A673 (cell line): ENCODE data around the gene RIMS1. TPM values are rescaled to one million over a fixed set of nuclear protein-coding genes. Genes with fewer than 3 reads are reported as not detected.

Experiments used
- BruUV-seq: library from RNA; stranded (reverse); fragments of 400-500 nt; replicated peaks from 2 replicates; lab custom pipeline; 2021; lab: Mats Ljungman, UMichigan
- CTCF ChIA-PET: fragments of 300-600 bp; sonication (Branson Sonifier 250); formaldehyde crosslinking; loops from one replicate; lab custom pipeline; 2022; ENCODE audit warnings: antibody characterized with exemption; lab: Charles Lee
- POLR2A ChIA-PET: fragments of 300-600 bp; sonication (Branson Sonifier 250); formaldehyde crosslinking; loops from one replicate; lab custom pipeline; 2022; ENCODE audit warnings: antibody characterized with exemption; ENCODE audit not compliant: low non-redundant PET; lab: Charles Lee
- DNase-seq: peaks from one replicate; pipeline ENCODE4 v3.0.0-alpha.2; 2015; ENCODE audit warnings: low spot score
- H3K27ac ChIP-seq: fragments of 200-600 bp; sonication (generic); 2 replicates; pipeline ENCODE4 v1.5.1; 2016; ENCODE audit warnings: mixed run types, low read depth, mild to moderate bottlenecking, mixed read lengths, antibody characterized with exemption, low read length; ENCODE audit not compliant: poor library complexity, severe bottlenecking
- H3K27me3 ChIP-seq: fragments of 200-600 bp; sonication (generic); replicated peaks from 2 replicates; pipeline ENCODE4 v1.6.1; 2017; ENCODE audit warnings: mixed run types, low read depth, mild to moderate bottlenecking, mixed read lengths, antibody characterized with exemption, low read length; ENCODE audit not compliant: insufficient read depth, poor library complexity
- H3K36me3 ChIP-seq: fragments of 200-600 bp; sonication (generic); 2 replicates; pipeline ENCODE4 v1.6.1; 2016; ENCODE audit warnings: mixed run types, mild to moderate bottlenecking, mixed read lengths, antibody characterized with exemption, low read length; ENCODE audit not compliant: insufficient read depth, poor library complexity, severe bottlenecking
- H3K4me1 ChIP-seq: fragments of 200-600 bp; sonication (generic); 2 replicates; pipeline ENCODE4 v1.6.1; 2017; ENCODE audit warnings: mixed run types, mild to moderate bottlenecking, mixed read lengths, antibody characterized with exemption, low read length; ENCODE audit not compliant: insufficient read depth, poor library complexity, severe bottlenecking
- H3K4me3 ChIP-seq: fragments of 200-600 bp; sonication (generic); 2 replicates; pipeline ENCODE4 v1.5.1; 2016; ENCODE audit warnings: low read depth, mixed run types, mild to moderate bottlenecking, mixed read lengths, low read length; ENCODE audit not compliant: poor library complexity, severe bottlenecking
- H3K9me3 ChIP-seq: fragments of 200-600 bp; sonication (generic); 2 replicates; pipeline ENCODE4 v1.6.1; 2016; ENCODE audit warnings: mixed run types, low read depth, mild to moderate bottlenecking, mixed read lengths, antibody characterized with exemption, low read length; ENCODE audit not compliant: poor library complexity, severe bottlenecking
- CTCF ChIP-seq: fragments of 300-800, 200-600 bp; sonication (generic); conservative IDR thresholded peaks from 2 replicates; pipeline ENCODE4 v1.5.1; 2017; ENCODE audit warnings: low read depth, mild to moderate bottlenecking, antibody characterized with exemption, low read length, moderate library complexity, mixed read lengths
- EZH2 ChIP-seq: fragments of 200-600 bp; sonication (generic); IDR thresholded peaks from 2 replicates; pipeline ENCODE4 v1.6.1; 2017; ENCODE audit warnings: borderline replicate concordance, low read depth, mild to moderate bottlenecking, mixed read lengths, antibody characterized with exemption, low read length; ENCODE audit not compliant: poor library complexity, severe bottlenecking
- intact Hi-C: fragments of 100-400 bp; cut with micrococcal nuclease; formaldehyde crosslinking; loops from one replicate; pipeline ENCODE4 v1.10.0; 2022; ENCODE audit not compliant: unreplicated experiment
- total RNA-seq: library from RNA; stranded (reverse); gene quantifications from 2 replicates; pipeline ENCODE4 v1.2.3, GENCODE V29; 2021

Gene RIMS1
- total RNA-seq, 1 experiment from 2014 or later: 1.3 TPM

- intact Hi-C loops: no loop called here
- Histone ChIP-seq H3K27me3 (no peaks in the 10 kb centered on the region), H3K36me3 (no peaks in the 10 kb centered on the region), H3K27ac (no peak overlapping the region), H3K4me3 (no peak overlapping the region), H3K4me1 (peaks cover 2% of the 10 kb centered on the region), H3K9me3 (no peaks in the 10 kb centered on the region)
- TF ChIP-seq EZH2: no peak
- no peak for TF ChIP-seq CTCF
- no peak for DNase-seq
- ChIA-PET POLR2A (no interaction called here), CTCF (no interaction called here)
- BruUV-seq: no TSS peak
These were observed 364.3 kb downstream of the RIMS1 start for GRCh38 chr6:72250664-72251063.

DNA sequence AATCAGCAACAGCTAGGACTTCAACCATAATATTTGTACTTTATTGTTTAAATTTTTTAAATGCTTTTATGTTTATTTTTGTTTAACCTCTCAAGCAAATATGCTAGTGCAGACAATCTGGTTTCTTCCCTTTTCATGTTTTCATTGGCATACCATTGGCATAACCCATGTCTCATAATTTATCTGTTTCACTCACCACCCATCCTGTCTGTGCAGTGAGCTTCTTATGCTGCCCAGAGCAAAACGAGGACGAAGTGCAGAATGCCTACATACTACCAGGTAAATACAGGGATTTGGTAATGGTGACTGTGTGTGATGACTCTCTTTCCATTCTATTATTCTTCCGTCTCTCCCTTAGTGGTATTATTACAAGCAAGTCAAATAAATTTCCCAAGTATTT lies 374.1 kb downstream of the RIMS1 start:
- DNase-seq: no peak
- H3K4me3 ChIP-seq: no peak overlapping the region
- intact Hi-C loops: no loop called here
- no peak overlapping the region for H3K27ac ChIP-seq
- no TSS peak for BruUV-seq
- TF ChIP-seq CTCF (no peak), EZH2 (no peak)
- H3K4me1 ChIP-seq: no peaks in the 10 kb centered on the region
- ChIA-PET CTCF (no interaction called here), POLR2A (no interaction called here)
- no peaks in the 10 kb centered on the region for H3K9me3 ChIP-seq
- no peaks in the 10 kb centered on the region for H3K36me3 ChIP-seq
- H3K27me3 ChIP-seq: no peaks in the 10 kb centered on the region

GRCh38 chr6:72261554-72261953 lies 375.2 kb downstream of the RIMS1 start:
- ChIA-PET POLR2A (no interaction called here), CTCF (no interaction called here)
- H3K36me3 ChIP-seq: no peaks in the 10 kb centered on the region
- intact Hi-C loops: no loop called here
- TF ChIP-seq EZH2 (no peak), CTCF (no peak)
- no peak overlapping the region for H3K27ac ChIP-seq
- no peak for DNase-seq
- H3K9me3 ChIP-seq: no peaks in the 10 kb centered on the region
- no TSS peak for BruUV-seq
- no peak overlapping the region for H3K4me3 ChIP-seq
- H3K27me3 ChIP-seq: no peaks in the 10 kb centered on the region
- no peaks in the 10 kb centered on the region for H3K4me1 ChIP-seq
